GM23248 (cell line): ENCODE data around the gene KRTAP10-10. TPM values are rescaled to one million over a fixed set of nuclear protein-coding genes. Genes with fewer than 3 reads are reported as not detected.
"Not testable (repeated sequence)": the region's sequence is repeated elsewhere in the genome, so short reads cannot be mapped to it uniquely, and the experiment has no call there.

Experiments used
- DNase-seq: peaks from one replicate; pipeline ENCODE4 v3.0.0-alpha.2; 2015
- H2AFZ ChIP-seq: fragments of 200-600 bp; sonication (generic); 2 replicates; pipeline ENCODE4 v1.6.1; 2016; ENCODE audit warnings: antibody characterized with exemption
- H3F3A ChIP-seq: fragments of 200-600 bp; sonication (generic); 2 replicates; pipeline ENCODE4 v1.6.1; 2016; ENCODE audit warnings: mild to moderate bottlenecking, antibody characterized with exemption, mixed run types; ENCODE audit not compliant: insufficient read depth
- H3K27ac ChIP-seq: fragments of 200-600 bp; sonication (generic); 2 replicates; pipeline ENCODE4 v1.5.1; 2016; ENCODE audit warnings: mild to moderate bottlenecking
- H3K27me3 ChIP-seq: fragments of 200-600 bp; sonication (generic); replicated peaks from 2 replicates; pipeline ENCODE4 v1.6.1; 2016; ENCODE audit warnings: mild to moderate bottlenecking; ENCODE audit not compliant: insufficient read depth
- H3K36me3 ChIP-seq: fragments of 200-600 bp; sonication (generic); 2 replicates; pipeline ENCODE4 v1.6.1; 2016; ENCODE audit warnings: low read depth, mild to moderate bottlenecking
- H3K4me1 ChIP-seq: fragments of 200-600 bp; sonication (generic); 2 replicates; pipeline ENCODE4 v1.6.1; 2016; ENCODE audit warnings: mild to moderate bottlenecking; ENCODE audit not compliant: insufficient read depth
- H3K4me2 ChIP-seq: fragments of 200-600 bp; sonication (generic); one replicate; pipeline ENCODE4 v1.6.1; 2016; ENCODE audit warnings: mild to moderate bottlenecking; ENCODE audit not compliant: unreplicated experiment
- H3K4me3 ChIP-seq: fragments of 200-600 bp; sonication (generic); 2 replicates; pipeline ENCODE4 v1.5.1; 2016; ENCODE audit warnings: mild to moderate bottlenecking
- H3K79me2 ChIP-seq: fragments of 200-600 bp; sonication (generic); 2 replicates; pipeline ENCODE4 v1.6.1; 2016; ENCODE audit warnings: mild to moderate bottlenecking; ENCODE audit not compliant: insufficient read depth
- H3K9ac ChIP-seq: fragments of 200-600 bp; sonication (generic); 2 replicates; pipeline ENCODE4 v1.6.1; 2016; ENCODE audit warnings: mild to moderate bottlenecking
- H3K9me2 ChIP-seq: fragments of 200-600 bp; sonication (generic); 2 replicates; pipeline ENCODE4 v1.6.1; 2016; ENCODE audit warnings: mixed run types, mild to moderate bottlenecking, moderate library complexity; ENCODE audit not compliant: insufficient read depth
- H3K9me3 ChIP-seq: fragments of 200-600 bp; sonication (generic); one replicate; pipeline ENCODE4 v1.6.1; 2017; ENCODE audit warnings: low read depth
- H4K20me1 ChIP-seq: fragments of 200-600 bp; sonication (generic); 2 replicates; pipeline ENCODE4 v1.6.0; 2016; ENCODE audit not compliant: insufficient read depth
- EZH2 ChIP-seq: fragments of 200-600 bp; sonication (generic); IDR thresholded peaks from 2 replicates; pipeline ENCODE4 v1.6.1; 2018; ENCODE audit warnings: antibody characterized with exemption, mild to moderate bottlenecking; ENCODE audit not compliant: insufficient read depth, poor library complexity, severe bottlenecking
- EZH2phosphoT487 ChIP-seq: fragments of 200-600 bp; sonication (generic); IDR thresholded peaks from 2 replicates; pipeline ENCODE4 v1.6.1; 2018; ENCODE audit warnings: antibody characterized with exemption, moderate library complexity, mild to moderate bottlenecking, low read depth; ENCODE audit not compliant: insufficient read depth
- WGBS, 2 experiments: methylation state at CpG; one replicate each; pipeline ENCODE4 v1.1.6; 2015 to 2017; ENCODE audit warnings: low lambda C conversion rate in 2 of 2, low coverage in 1 of 2; ENCODE audit errors: missing lambda C conversion rate in 2 of 2; 5-methylcytosine and 5-hydroxymethylcytosine counted together
- in situ Hi-C: fragments of 300-500 bp; cut with MboI; formaldehyde crosslinking; loops from 2 replicates; pipeline ENCODE4 v1.15.0; 2020
- polyA plus RNA-seq: library from polyadenylated mRNA; unstranded; fragments of >200 nt; fragmentation: Nextera tagmentation; extraction: Ambion mirVana; gene quantifications from 2 replicates; pipeline ENCODE4 v1.2.1, GENCODE V29; 2016
- total RNA-seq: library from RNA; depleted of rRNA; stranded (reverse); fragments of >200 nt; shearing (Covaris generic); gene quantifications from 2 replicates; pipeline ENCODE4 v1.2.3, GENCODE V29; 2014; rRNA removed

Gene KRTAP10-10
- total RNA-seq (not detected in 2 replicates), polyA plus RNA-seq (not detected in 2 replicates)

GRCh38 chr21:44637018-44637850 lies at the start of gene KRTAP10-10:
Gene KRTAP10-10, plus strand, starts transcription at chr21:44637356. Its CDS starts 62 bp downstream, at chr21:44637418.
- H2AFZ ChIP-seq, result no peak within 1 kb of the TSS
- no peaks in the 10 kb centered on the region for H3K79me2 ChIP-seq
- no peaks in the 10 kb centered on the region for H3K9me2 ChIP-seq
- H3K4me1 ChIP-seq, result no peaks in the 10 kb centered on the region
- H3F3A ChIP-seq, result no peaks in the 10 kb centered on the region
- H3K4me3 ChIP-seq, result no peak within 1 kb of the TSS
- H3K9me3 ChIP-seq, result peaks cover under 1% of the 10 kb centered on the region
- WGBS, 2 experiments, result 30 to 32% methylated on average over 21 of the region's 21 CpGs
- no peaks in the 10 kb centered on the region for H3K27me3 ChIP-seq
- no peak for DNase-seq
- in situ Hi-C loops, result no loop called here
- no peak within 1 kb of the TSS for H3K4me2 ChIP-seq
- no peak within 1 kb of the TSS for H3K27ac ChIP-seq
- TF ChIP-seq EZH2phosphoT487 (no peak), EZH2 (no peak)
- H3K9ac ChIP-seq, result no peak within 1 kb of the TSS
- H4K20me1 ChIP-seq, result no peaks in the 10 kb centered on the region
- H3K36me3 ChIP-seq, result no peaks in the 10 kb centered on the region

GRCh38 chr21:44589094-44589493 lies 48.1 kb upstream of the KRTAP10-10 start:
- no peak for DNase-seq
- H3K27me3 ChIP-seq, result no peaks in the 10 kb centered on the region
- no peaks in the 10 kb centered on the region for H3K4me1 ChIP-seq
- TF ChIP-seq EZH2phosphoT487 (no peak), EZH2 (no peak)
- H3K79me2 ChIP-seq, result no peaks in the 10 kb centered on the region
- no peaks in the 10 kb centered on the region for H3K9me2 ChIP-seq
- H3F3A ChIP-seq, result no peaks in the 10 kb centered on the region
- H3K4me3 ChIP-seq, result no peak overlapping the region
- in situ Hi-C loops, result loop anchor here (25.0 kb wide), 1 partner anchor 527 kb away; no protein-coding TSS in a partner anchor
- WGBS, 2 experiments, result 40 to 56% methylated on average over 2 of the region's 2 CpGs
- H3K4me2 ChIP-seq, result no peak overlapping the region
- H2AFZ ChIP-seq, result no peak overlapping the region
- no peaks in the 10 kb centered on the region for H3K9me3 ChIP-seq
- H3K9ac ChIP-seq, result no peak overlapping the region
- no peaks in the 10 kb centered on the region for H3K36me3 ChIP-seq
- H4K20me1 ChIP-seq, result no peaks in the 10 kb centered on the region
- no peak overlapping the region for H3K27ac ChIP-seq

- 51 to 52% methylated on average over 20 to 24 of the region's 24 CpGs for whole genome bisulfite sequencing, 2 experiments
- TF ChIP-seq EZH2phosphoT487, result no peak
- TF ChIP-seq EZH2, result no peak
Measured at GRCh38 chr21:44589586-44590305, 47.4 kb upstream of the KRTAP10-10 start.

GRCh38 chr21:44590311-44590721 lies 46.8 kb upstream of the KRTAP10-10 start:
- H3K36me3 ChIP-seq, result no peaks in the 10 kb centered on the region
- TF ChIP-seq EZH2 (no peak), EZH2phosphoT487 (no peak)
- H3K27ac ChIP-seq, result no peak overlapping the region
- H3K9me3 ChIP-seq, result no peaks in the 10 kb centered on the region
- in situ Hi-C loops, result loop anchor here (25.0 kb wide), 1 partner anchor 528 kb away; no protein-coding TSS in a partner anchor
- no peaks in the 10 kb centered on the region for H3K4me1 ChIP-seq
- H2AFZ ChIP-seq, result no peak overlapping the region
- no peak overlapping the region for H3K4me2 ChIP-seq
- DNase-seq, result no peak
- no peaks in the 10 kb centered on the region; the same call in 1 of the 2 replicates for H3K27me3 ChIP-seq
- 34 to 47% methylated on average over 6 to 10 of the region's 10 CpGs for WGBS, 2 experiments
- no peaks in the 10 kb centered on the region for H3K9me2 ChIP-seq
- H3K9ac ChIP-seq, result no peak overlapping the region
- H3F3A ChIP-seq, result no peaks in the 10 kb centered on the region
- H3K4me3 ChIP-seq, result no peak overlapping the region
- no peaks in the 10 kb centered on the region for H4K20me1 ChIP-seq
- H3K79me2 ChIP-seq, result no peaks in the 10 kb centered on the region

More at GRCh38 chr21:44589586-44590305, 47.4 kb upstream of the KRTAP10-10 start:
- Histone ChIP-seq H3K27me3 (no peaks in the 10 kb centered on the region), H3K79me2 (no peaks in the 10 kb centered on the region), H2AFZ (no peak overlapping the region), H3K36me3 (no peaks in the 10 kb centered on the region), H3K4me2 (no peak overlapping the region), H4K20me1 (no peaks in the 10 kb centered on the region), H3K9ac (no peak overlapping the region), H3K9me2 (no peaks in the 10 kb centered on the region), H3K4me3 (no peak overlapping the region), H3K4me1 (no peaks in the 10 kb centered on the region), H3K9me3 (no peaks in the 10 kb centered on the region), H3K27ac (no peak overlapping the region), H3F3A (no peaks in the 10 kb centered on the region)
- in situ Hi-C loops, result loop anchor here (25.0 kb wide), 1 partner anchor 527 kb away; no protein-coding TSS in a partner anchor
- no peak for DNase-seq

GRCh38 chr21:44590897-44591800 lies 46.0 kb upstream of the KRTAP10-10 start:
- not testable (repeated sequence) for H3K9me2 ChIP-seq, H3K27me3 ChIP-seq, H3K9me3 ChIP-seq, H3K9ac ChIP-seq, H4K20me1 ChIP-seq, H3K4me2 ChIP-seq, H3K4me3 ChIP-seq, H3K79me2 ChIP-seq, H3K4me1 ChIP-seq, H3F3A ChIP-seq, H2AFZ ChIP-seq, H3K27ac ChIP-seq, DNase-seq, H3K36me3 ChIP-seq
- in situ Hi-C loops, result loop anchor here (25.0 kb wide), 1 partner anchor 529 kb away; no protein-coding TSS in a partner anchor
- WGBS, 2 experiments, result 12% methylated on average over 14 to 18 of the region's 19 CpGs

- H4K20me1 ChIP-seq, H3K4me3 ChIP-seq, H3K4me1 ChIP-seq, H3K79me2 ChIP-seq, H3K9ac ChIP-seq, H3K9me2 ChIP-seq, H2AFZ ChIP-seq, H3K27ac ChIP-seq, H3F3A ChIP-seq, DNase-seq, H3K27me3 ChIP-seq, H3K9me3 ChIP-seq, H3K36me3 ChIP-seq, H3K4me2 ChIP-seq: not testable (repeated sequence)
- in situ Hi-C loops, result loop anchor here (25.0 kb wide), 1 partner anchor 529 kb away; no protein-coding TSS in a partner anchor
- WGBS, 2 experiments, result 11% methylated on average over 2 to 3 of the region's 4 CpGs
Measured at GRCh38 chr21:44591801-44592130, 45.4 kb upstream of the KRTAP10-10 start.
